Epidermal melanocyte (primary cell): ENCODE data around the gene ARFGAP1.

Experiments
- DNase-seq: peaks from one replicate; pipeline ENCODE4 v3.0.0; 2011; ENCODE audit warnings: low spot score; ENCODE audit not compliant: insufficient read length

The ARFGAP1 gene

GRCh38 chr20:63277466-63278272 is 5.1 kb downstream of the ARFGAP1 start:
- DNase-seq, result no peak

DNA sequence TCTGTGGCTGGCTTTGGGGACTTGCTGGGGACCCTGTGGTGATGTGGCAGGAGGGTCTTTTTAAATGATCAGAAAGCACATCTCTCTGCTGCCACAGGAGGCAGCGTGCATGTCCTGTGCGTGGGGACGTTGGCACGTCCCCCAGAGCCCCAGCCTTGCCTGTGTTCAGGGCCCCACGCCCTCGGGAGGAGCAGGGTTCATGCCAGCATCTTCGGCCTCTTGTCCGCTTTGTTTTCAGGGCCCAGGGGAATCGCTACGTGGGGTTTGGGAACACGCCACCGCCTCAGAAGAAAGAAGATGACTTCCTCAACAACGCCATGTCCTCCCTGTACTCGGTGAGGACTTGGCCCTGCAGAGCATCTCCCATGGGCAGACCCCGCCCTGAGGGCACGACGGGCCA is 6.0 kb downstream of the ARFGAP1 start:
- DNase-seq, result no peak

DNA sequence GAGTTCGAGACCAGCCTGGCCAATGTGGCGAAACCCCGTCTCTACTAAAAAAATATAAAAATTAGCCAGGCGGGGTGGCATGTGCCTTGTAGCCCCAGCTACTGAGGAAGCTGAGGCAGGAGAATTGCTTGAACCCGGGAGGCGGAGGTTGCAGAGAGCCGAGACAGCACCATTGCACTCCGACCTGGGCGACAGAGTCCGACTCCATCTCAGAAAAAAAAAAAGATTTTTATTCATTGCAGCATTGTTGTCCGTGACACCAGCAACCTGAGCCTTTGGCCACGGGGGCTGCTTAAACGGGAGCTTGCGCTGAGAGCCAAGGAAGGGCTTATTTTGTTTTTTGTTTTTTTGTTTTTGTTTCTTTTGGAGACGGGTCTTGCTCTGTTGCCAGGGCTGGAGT is 7.3 kb downstream of the ARFGAP1 start:
- DNase-seq, result no peak

DNA sequence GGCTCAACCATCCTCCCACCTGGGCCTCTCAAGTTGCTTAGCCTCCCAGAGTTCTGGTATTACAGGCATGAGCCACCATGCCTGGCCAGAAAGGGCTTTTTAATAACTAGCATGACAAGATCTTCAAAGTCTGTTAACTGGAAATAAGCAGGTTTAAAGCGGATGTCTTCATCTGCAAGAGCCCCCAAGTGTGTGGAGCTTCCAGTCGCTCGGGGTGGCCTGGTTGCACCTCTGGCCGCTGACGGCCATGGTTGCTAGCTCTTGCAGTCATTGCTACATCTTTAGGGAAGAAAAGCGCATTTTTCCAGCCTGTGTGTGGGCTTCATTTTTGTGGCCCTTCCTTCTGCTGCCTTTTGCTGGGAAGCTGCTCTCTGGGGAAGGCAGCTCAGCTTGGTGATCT is 7.8 kb downstream of the ARFGAP1 start:
- no peak for DNase-seq

DNA sequence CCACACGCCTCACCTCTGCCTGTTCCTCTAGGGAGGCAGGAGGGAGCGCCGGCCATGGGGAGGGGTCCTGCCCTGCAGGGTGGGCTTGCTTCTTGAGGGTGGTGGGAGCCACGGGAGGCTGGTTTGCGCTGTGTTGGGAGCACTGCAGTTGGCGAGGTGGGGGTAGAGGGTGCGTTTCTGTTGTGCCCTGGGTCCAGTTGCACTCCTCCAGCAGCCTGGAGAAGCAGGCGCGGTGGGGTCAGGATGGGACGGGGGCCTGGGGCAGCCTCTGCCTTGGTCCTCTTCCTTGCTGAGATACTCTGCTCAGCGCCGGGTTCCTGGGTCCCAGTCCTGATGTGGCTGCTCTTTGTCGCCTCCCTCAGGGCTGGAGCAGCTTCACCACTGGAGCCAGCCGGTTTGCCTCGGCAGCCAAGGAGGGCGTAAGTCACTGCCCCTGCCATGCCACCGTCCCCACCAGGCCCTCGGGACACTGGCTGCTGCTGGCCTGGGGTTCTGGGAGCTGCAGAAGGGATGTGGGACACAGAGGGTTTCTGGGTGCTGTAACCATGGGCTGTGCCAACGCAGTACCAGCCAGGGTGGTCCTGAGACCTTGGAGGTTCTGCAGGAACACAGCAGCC is 8.4 kb downstream of the ARFGAP1 start:
- DNase-seq, result no peak

GRCh38 chr20:63281742-63282665 is 9.4 kb downstream of the ARFGAP1 start:
- DNase-seq, result no peak

DNA sequence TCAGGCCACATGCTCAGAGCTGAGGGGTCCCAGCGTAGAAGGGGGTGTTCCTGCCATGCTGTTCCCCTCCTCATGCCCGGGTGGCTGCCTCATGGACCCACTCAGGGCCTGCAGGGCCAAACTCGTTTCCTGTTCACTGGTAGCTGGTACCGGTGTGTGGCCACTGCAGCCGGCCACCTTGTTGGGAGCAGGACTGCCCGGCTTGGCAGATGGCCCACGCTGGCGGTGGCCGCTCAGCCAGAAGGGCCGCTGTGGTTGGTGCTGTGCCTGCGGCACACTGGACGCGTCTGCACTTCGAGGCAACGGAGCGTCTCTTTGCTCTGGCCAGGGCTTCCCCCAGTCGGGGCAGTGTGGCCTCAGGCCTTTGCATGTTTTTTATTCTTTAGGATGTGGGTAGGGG is 10.3 kb downstream of the ARFGAP1 start:
- no peak for DNase-seq

GRCh38 chr20:63283397-63284082 is 10.9 kb downstream of the ARFGAP1 start:
- DNase-seq, result no peak

- DNase-seq, result no peak
Observed at GRCh38 chr20:63284083-63284440, 11.4 kb downstream of the ARFGAP1 start.

- no peak for DNase-seq
Observed at GRCh38 chr20:63284544-63284949, 11.9 kb downstream of the ARFGAP1 start.

DNA sequence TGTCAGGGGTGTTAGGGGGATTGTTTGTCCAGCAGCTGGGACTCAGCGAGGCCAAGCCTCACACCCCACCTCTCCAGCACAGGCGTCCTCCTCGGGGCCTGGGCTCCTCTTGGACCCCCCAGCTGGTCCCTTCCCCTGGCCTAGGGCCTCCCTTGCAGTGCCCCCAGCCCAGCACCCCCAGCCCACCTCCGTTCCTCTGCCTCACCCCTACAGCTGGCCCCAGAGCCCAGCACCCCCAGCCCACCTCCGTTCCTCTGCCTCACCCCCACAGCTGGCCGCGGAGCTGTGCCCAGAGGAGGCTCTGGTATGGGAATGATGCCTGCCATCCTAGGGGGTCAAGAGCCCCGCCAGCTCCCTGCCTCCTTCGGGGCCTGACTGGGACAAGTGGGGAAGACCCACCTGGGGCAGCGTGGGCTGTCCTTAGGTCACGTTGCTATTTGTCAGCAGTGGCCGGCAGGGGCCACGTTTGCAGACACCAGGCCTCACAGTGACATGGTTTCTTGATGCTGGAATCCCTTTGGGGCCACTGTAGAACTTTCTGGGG is 12.4 kb downstream of the ARFGAP1 start:
- DNase-seq, result no peak

- DNase-seq, result no peak
Observed at GRCh38 chr20:63285636-63286615, 13.3 kb downstream of the ARFGAP1 start.

DNA sequence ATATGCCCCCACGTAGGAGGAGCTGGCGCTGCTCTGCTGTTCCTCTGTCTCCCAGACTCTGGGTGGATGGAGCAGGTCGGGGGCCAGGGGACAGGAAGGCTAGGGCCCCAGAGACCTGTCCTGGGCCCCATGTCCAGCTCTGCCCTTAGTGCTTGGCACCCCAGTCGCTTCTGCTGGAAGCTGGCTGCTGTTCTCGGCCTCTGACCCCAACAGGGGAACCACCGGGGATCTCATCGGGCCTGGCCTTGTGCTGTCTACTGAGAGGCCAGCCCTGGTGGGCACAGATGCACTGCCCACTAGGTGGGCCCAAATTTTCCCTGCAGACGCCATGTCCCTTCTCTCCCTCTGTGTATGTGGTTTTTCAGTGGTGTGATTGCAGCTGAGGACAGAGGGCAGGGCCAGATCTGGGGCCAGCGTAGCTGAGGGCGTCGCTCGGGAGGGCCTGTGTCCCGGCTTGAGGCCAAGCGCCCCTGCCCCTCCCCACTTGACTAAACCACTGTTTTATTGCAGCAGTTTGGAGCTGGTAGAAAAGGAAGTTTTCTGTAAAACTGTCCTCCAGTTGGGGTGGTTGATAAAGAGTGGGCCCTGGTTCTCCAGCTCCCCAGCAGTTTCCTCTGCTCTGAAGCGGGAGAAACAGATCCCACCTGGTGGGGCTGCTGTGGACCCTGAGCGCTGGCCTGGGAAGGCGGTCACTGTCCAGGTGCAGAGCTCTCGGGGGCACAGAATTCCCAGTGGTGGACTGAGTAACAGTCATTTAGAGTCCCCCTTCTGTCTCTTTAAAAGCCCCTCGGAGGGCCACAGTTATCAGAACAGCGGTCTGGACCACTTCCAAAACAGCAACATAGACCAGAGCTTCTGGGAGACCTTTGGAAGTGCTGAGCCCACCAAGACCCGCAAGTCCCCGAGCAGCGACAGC is 14.4 kb downstream of the ARFGAP1 start:
- DNase-seq, result no peak

GRCh38 chr20:63287697-63288580 is 15.3 kb downstream of the ARFGAP1 start:
- no peak for DNase-seq

GRCh38 chr20:63288581-63289251 is 16.1 kb downstream of the ARFGAP1 start:
- DNase-seq, result no peak

GRCh38 chr20:63289311-63290135 is 16.9 kb downstream of the ARFGAP1 start:
- no peak for DNase-seq
